Breast epithelium (tissue), 3 donors: Measurements from ENCODE around the gene SVEP1.

Experiments used
- POLR2A ChIP-seq: fragments of 450-650 bp; IDR thresholded peaks from one replicate; pipeline ENCODE4 v1.6.1; 2016; ENCODE audit warnings: antibody characterized with exemption, mild to moderate bottlenecking, moderate library complexity
- TF ChIP-seq, protein P1 (sequence below), 3 donors: fragments of 450-650 bp; IDR thresholded peaks; one replicate each; pipeline ENCODE4 v1.5.1; 2016 to 2017; ENCODE audit warnings: antibody characterized with exemption in 3 of 3, mild to moderate bottlenecking in 3 of 3, moderate library complexity in 3 of 3

DNA sequence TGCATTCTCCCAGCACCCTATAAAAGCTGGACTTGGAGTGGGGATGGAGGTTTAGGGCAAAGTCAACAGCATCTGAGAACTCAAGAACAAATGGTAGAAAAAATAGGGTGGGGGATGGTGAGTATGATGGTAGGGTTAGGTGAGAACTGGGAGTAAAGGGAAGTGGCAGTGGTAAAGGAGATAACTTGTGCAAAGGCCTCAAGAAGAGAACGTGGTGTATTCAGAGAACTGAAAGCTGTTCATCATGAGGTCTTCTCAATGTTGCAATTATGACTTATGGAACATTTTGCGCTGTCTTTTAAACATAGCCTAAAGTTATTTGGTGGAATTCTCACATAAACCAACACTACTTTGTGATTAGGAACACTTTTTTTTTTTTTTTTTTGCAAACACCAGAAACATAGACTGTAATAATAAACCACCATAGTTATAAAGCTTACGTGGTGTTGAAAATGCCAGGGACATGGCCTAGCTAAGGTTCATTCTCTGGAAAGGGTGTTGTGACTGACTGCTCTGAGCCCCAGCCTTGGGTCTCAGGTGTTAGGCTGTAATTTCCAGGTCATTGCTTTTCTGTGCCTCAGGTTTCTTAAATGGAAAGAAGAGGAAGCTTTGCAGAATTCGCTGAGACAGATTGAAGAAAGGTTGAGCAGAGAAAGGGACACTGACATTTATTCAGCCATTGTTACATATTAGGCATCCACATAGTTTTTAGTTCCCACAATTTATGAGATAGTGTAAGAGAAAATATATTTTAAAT lies 222.7 kb downstream of the SVEP1 start:
- TF ChIP-seq, protein P1, sequence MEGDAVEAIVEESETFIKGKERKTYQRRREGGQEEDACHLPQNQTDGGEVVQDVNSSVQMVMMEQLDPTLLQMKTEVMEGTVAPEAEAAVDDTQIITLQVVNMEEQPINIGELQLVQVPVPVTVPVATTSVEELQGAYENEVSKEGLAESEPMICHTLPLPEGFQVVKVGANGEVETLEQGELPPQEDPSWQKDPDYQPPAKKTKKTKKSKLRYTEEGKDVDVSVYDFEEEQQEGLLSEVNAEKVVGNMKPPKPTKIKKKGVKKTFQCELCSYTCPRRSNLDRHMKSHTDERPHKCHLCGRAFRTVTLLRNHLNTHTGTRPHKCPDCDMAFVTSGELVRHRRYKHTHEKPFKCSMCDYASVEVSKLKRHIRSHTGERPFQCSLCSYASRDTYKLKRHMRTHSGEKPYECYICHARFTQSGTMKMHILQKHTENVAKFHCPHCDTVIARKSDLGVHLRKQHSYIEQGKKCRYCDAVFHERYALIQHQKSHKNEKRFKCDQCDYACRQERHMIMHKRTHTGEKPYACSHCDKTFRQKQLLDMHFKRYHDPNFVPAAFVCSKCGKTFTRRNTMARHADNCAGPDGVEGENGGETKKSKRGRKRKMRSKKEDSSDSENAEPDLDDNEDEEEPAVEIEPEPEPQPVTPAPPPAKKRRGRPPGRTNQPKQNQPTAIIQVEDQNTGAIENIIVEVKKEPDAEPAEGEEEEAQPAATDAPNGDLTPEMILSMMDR (IDR thresholded peaks at IDR 0.05): no peak
- no peak for TF ChIP-seq POLR2A
